ENCODE results near the gene NLRP3.

NLRP3 gene

GRCh38 chr1:247378334-247379073 is 37.5 kb upstream of the NLRP3 start:
- Histone ChIP-seq H3K9me3 (no peaks in the 10 kb centered on the region), H3K36me3 (no peaks in the 10 kb centered on the region), H3K27me3 (peaks cover 4% of the 10 kb centered on the region), H3K4me1 (ENCODE audit: control insufficient read depth in 1 of 2, insufficient read depth in 1 of 2, low read depth in 1 of 2, low read length in 1 of 2) (peaks cover 0 to 4% of the 10 kb centered on the region in 2 experiments), H3K4me3 (ENCODE audit: low read depth in 1 of 2, low read length in 1 of 2) (no peak overlapping the region), H3K27ac (no peak overlapping the region)
- TF ChIP-seq, protein P1, sequence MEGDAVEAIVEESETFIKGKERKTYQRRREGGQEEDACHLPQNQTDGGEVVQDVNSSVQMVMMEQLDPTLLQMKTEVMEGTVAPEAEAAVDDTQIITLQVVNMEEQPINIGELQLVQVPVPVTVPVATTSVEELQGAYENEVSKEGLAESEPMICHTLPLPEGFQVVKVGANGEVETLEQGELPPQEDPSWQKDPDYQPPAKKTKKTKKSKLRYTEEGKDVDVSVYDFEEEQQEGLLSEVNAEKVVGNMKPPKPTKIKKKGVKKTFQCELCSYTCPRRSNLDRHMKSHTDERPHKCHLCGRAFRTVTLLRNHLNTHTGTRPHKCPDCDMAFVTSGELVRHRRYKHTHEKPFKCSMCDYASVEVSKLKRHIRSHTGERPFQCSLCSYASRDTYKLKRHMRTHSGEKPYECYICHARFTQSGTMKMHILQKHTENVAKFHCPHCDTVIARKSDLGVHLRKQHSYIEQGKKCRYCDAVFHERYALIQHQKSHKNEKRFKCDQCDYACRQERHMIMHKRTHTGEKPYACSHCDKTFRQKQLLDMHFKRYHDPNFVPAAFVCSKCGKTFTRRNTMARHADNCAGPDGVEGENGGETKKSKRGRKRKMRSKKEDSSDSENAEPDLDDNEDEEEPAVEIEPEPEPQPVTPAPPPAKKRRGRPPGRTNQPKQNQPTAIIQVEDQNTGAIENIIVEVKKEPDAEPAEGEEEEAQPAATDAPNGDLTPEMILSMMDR (IDR thresholded peaks at IDR 0.05): no peak

- H3K27ac ChIP-seq: no peak overlapping the region
These were observed 30.7 kb upstream of the NLRP3 start for GRCh38 chr1:247385283-247385682.

GRCh38 chr1:247386217-247386616 is 29.8 kb upstream of the NLRP3 start:
- TF ChIP-seq, protein P1 (IDR thresholded peaks at IDR 0.05): no peak
- Histone ChIP-seq H3K4me3 (ENCODE audit: low read depth in 1 of 2, low read length in 1 of 2) (no peak overlapping the region), H3K4me1 (ENCODE audit: control insufficient read depth in 1 of 2, insufficient read depth in 1 of 2, low read depth in 1 of 2, low read length in 1 of 2) (peaks cover 22 to 23% of the 10 kb centered on the region in 2 experiments), H3K27me3 (no peaks in the 10 kb centered on the region), H3K9me3 (no peaks in the 10 kb centered on the region), H3K36me3 (no peaks in the 10 kb centered on the region), H3K27ac (no peak overlapping the region)

More at GRCh38 chr1:247385283-247385682, 30.7 kb upstream of the NLRP3 start:
- no peak overlapping the region for H3K4me3 ChIP-seq (ENCODE audit: low read depth in 1 of 2, low read length in 1 of 2)
- no peaks in the 10 kb centered on the region for H3K27me3 ChIP-seq
- H3K4me1 ChIP-seq (ENCODE audit: control insufficient read depth in 1 of 2, insufficient read depth in 1 of 2, low read depth in 1 of 2, low read length in 1 of 2): peaks cover 15 to 16% of the 10 kb centered on the region in 2 experiments
- TF ChIP-seq, protein P1 (IDR thresholded peaks at IDR 0.05): no peak
- no peaks in the 10 kb centered on the region for H3K9me3 ChIP-seq
- H3K36me3 ChIP-seq: no peaks in the 10 kb centered on the region

- H3K4me1 ChIP-seq (ENCODE audit: control insufficient read depth in 1 of 2, insufficient read depth in 1 of 2, low read depth in 1 of 2, low read length in 1 of 2): peaks cover 27% of the 10 kb centered on the region in 2 experiments
- no peaks in the 10 kb centered on the region for H3K9me3 ChIP-seq
- H3K4me3 ChIP-seq (ENCODE audit: low read depth in 1 of 2, low read length in 1 of 2): no peak overlapping the region
- H3K36me3 ChIP-seq: no peaks in the 10 kb centered on the region
- TF ChIP-seq, protein P1 (IDR thresholded peaks at IDR 0.05): no peak
- no peak overlapping the region for H3K27ac ChIP-seq
- no peaks in the 10 kb centered on the region for H3K27me3 ChIP-seq
These were observed 29.3 kb upstream of the NLRP3 start for GRCh38 chr1:247386687-247387086.

DNA sequence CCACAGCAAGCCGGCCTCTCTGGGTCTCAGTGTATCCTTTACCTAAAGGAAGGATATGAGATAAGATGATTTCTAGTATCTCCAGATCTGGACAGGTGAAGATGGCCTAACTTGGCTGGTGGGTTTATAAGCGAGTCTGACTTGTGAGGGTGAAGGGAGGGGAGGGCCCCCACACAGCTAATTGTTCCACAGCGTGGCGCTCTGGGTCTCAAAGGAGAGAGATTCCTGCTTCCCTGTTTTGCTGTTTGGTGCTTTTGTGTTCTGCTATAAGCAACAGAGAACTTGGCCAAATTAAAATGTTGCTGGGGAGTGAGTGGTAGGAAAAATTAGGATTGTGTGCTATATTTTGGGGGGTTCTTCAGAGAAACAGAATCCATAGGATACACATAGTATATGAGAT is 28.9 kb upstream of the NLRP3 start:
- H3K4me3 ChIP-seq (ENCODE audit: low read depth in 1 of 2, low read length in 1 of 2): no peak overlapping the region
- peaks cover 27 to 31% of the 10 kb centered on the region in 2 experiments for H3K4me1 ChIP-seq (ENCODE audit: control insufficient read depth in 1 of 2, insufficient read depth in 1 of 2, low read depth in 1 of 2, low read length in 1 of 2)
- TF ChIP-seq, protein P1 (IDR thresholded peaks at IDR 0.05): no peak
- no peaks in the 10 kb centered on the region for H3K36me3 ChIP-seq
- H3K27ac ChIP-seq: no peak overlapping the region
- H3K27me3 ChIP-seq: no peaks in the 10 kb centered on the region
- H3K9me3 ChIP-seq: no peaks in the 10 kb centered on the region

All from neutrophil (primary cell).